Transverse colon (tissue), 4 donors: ENCODE measurements around the gene CSE1L.

Experiments used
- CTCF ChIP-seq, 5 experiments: fragments of 200-600 bp in 3 of 5; fragments of 450-650 bp in 2 of 5; sonication (generic) in 3 of 5; IDR thresholded peaks; 1 replicate in 2 of 5; 2 replicates in 3 of 5; pipeline ENCODE4 v1.5.1; 2016 to 2017; ENCODE audit warnings: antibody characterized with exemption in 5 of 5, inconsistent platforms in 3 of 5, mild to moderate bottlenecking in 2 of 5, moderate library complexity in 1 of 5
- POLR2AphosphoS5 ChIP-seq, 3 donors: sonication (generic); formaldehyde crosslinking; IDR thresholded peaks; one replicate each; pipeline ENCODE4 v1.6.1; 2016; ENCODE audit warnings: antibody characterized with exemption in 3 of 3

- TF ChIP-seq POLR2AphosphoS5 (IDR thresholded peaks at IDR 0.05) (no peak), CTCF (IDR thresholded peaks at IDR 0.05) (no peak)
These were observed 58.2 kb downstream of the CSE1L start for GRCh38 chr20:49104365-49104648.
